IMR-90 (cell line): Measurements from ENCODE around the gene HHATL. TPM values are rescaled to one million over a fixed set of nuclear protein-coding genes. Genes with fewer than 3 reads are reported as not detected.

Experiments
- ATAC-seq: fragments of 200-7000 bp; cut with Tn5 transposase; 2 replicates; pipeline ENCODE4 v1.9.1; 2020; ENCODE audit warnings: low read depth, mild to moderate bottlenecking, moderate library complexity
- BruUV-seq: library from RNA; stranded (reverse); fragments of 400-500 nt; replicated peaks from 2 replicates; lab custom pipeline; 2021; lab: Mats Ljungman, UMichigan
- CTCF ChIA-PET: fragments of 300-600 bp; formaldehyde crosslinking; extraction: SDS; loops from one replicate; lab custom pipeline; 2021; ENCODE audit warnings: antibody characterized with exemption; lab: Yijun Ruan, JAX
- POLR2A ChIA-PET: fragments of 300-600 bp; sonication (Branson Sonifier 250); formaldehyde crosslinking; loops from one replicate; lab custom pipeline; 2022; ENCODE audit warnings: antibody characterized with exemption; ENCODE audit not compliant: unreplicated experiment; lab: Charles Lee
- DNase-seq: peaks from one replicate; pipeline ENCODE4 v3.0.0; 2013
- H2AFZ ChIP-seq: replicated peaks from 2 replicates; pipeline ENCODE3; 2013; ENCODE audit warnings: low read length, mild to moderate bottlenecking; ENCODE audit not compliant: poor library complexity
- H2AK5ac ChIP-seq: 2 replicates; pipeline ENCODE4 v1.6.1; 2013; ENCODE audit warnings: low read depth, low read length, inconsistent platforms
- H2AK9ac ChIP-seq: replicated peaks from 2 replicates; pipeline ENCODE3; 2013; ENCODE audit warnings: mild to moderate bottlenecking, low read depth, low read length, moderate library complexity; ENCODE audit not compliant: poor library complexity
- H2BK120ac ChIP-seq: 2 replicates; pipeline ENCODE4 v1.6.1; 2013; ENCODE audit warnings: low read depth, low read length, inconsistent platforms
- H2BK15ac ChIP-seq: 3 replicates; pipeline ENCODE4 v1.6.1; 2013; ENCODE audit warnings: low read depth, low read length, inconsistent platforms
- H2BK20ac ChIP-seq: 2 replicates; pipeline ENCODE4 v1.6.1; 2013; ENCODE audit warnings: low read depth, mild to moderate bottlenecking, inconsistent platforms, low read length, moderate library complexity
- H2BK5ac ChIP-seq: 2 replicates; pipeline ENCODE4 v1.6.1; 2013; ENCODE audit warnings: mild to moderate bottlenecking, low read depth, low read length, inconsistent platforms; ENCODE audit not compliant: poor library complexity, severe bottlenecking
- H3K14ac ChIP-seq: replicated peaks from 2 replicates; pipeline ENCODE4 v1.6.1; 2013; ENCODE audit warnings: low read depth, low read length, inconsistent platforms
- H3K18ac ChIP-seq: 2 replicates; pipeline ENCODE4 v1.6.1; 2013; ENCODE audit warnings: low read depth, low read length, control low read depth
- H3K23ac ChIP-seq: 2 replicates; pipeline ENCODE4 v1.6.1; 2013; ENCODE audit warnings: low read depth, low read length, inconsistent platforms
- H3K27ac ChIP-seq: 2 replicates; pipeline ENCODE4 v1.5.1; 2013; ENCODE audit warnings: mild to moderate bottlenecking, control low read depth, low read length; ENCODE audit not compliant: insufficient read depth
- H3K27me3 ChIP-seq: 2 replicates; pipeline ENCODE4 v1.6.1; 2013; ENCODE audit warnings: low read length; ENCODE audit not compliant: control insufficient read depth, insufficient read depth
- H3K36me3 ChIP-seq: 2 replicates; pipeline ENCODE4 v1.6.1; 2013; ENCODE audit warnings: low read length, mixed read lengths; ENCODE audit not compliant: control insufficient read depth, insufficient read depth
- H3K4ac ChIP-seq: 2 replicates; pipeline ENCODE4 v1.6.1; 2013; ENCODE audit warnings: low read depth, low read length, inconsistent platforms
- H3K4me1 ChIP-seq: 2 replicates; pipeline ENCODE4 v1.6.1; 2013; ENCODE audit warnings: low read length, mixed read lengths; ENCODE audit not compliant: control insufficient read depth, insufficient read depth
- H3K4me2 ChIP-seq: 2 replicates; pipeline ENCODE4 v1.6.1; 2013; ENCODE audit warnings: low read depth, mild to moderate bottlenecking, control low read depth, low read length, moderate library complexity
- H3K4me3 ChIP-seq: 2 replicates; pipeline ENCODE4 v1.5.1; 2013; ENCODE audit warnings: low read depth, mild to moderate bottlenecking, control low read depth, low read length, moderate library complexity; ENCODE audit not compliant: insufficient read depth
- H3K56ac ChIP-seq: 2 replicates; pipeline ENCODE4 v1.6.1; 2013; ENCODE audit warnings: low read length, inconsistent platforms; ENCODE audit not compliant: insufficient read depth; ENCODE audit errors: extremely low read depth
- H3K79me1 ChIP-seq, 2 experiments: 2 replicates each; pipeline ENCODE4 v1.6.1; 2013; ENCODE audit warnings: low read length in 2 of 2, inconsistent platforms in 1 of 2, low read depth in 1 of 2
- H3K9ac ChIP-seq: 2 replicates; pipeline ENCODE4 v1.6.1; 2013; ENCODE audit warnings: low read depth, low read length, control low read depth
- H3K9me1 ChIP-seq: 2 replicates; pipeline ENCODE4 v1.6.1; 2013; ENCODE audit warnings: low read length, inconsistent platforms; ENCODE audit not compliant: insufficient read depth
- H3K9me3 ChIP-seq: 2 replicates; pipeline ENCODE4 v1.6.1; 2013; ENCODE audit warnings: low read length; ENCODE audit not compliant: control insufficient read depth, insufficient read depth
- H4K20me1 ChIP-seq: 2 replicates; pipeline ENCODE4 v1.6.1; 2013; ENCODE audit warnings: low read length, inconsistent platforms; ENCODE audit not compliant: insufficient read depth
- H4K5ac ChIP-seq: 2 replicates; pipeline ENCODE4 v1.6.1; 2013; ENCODE audit warnings: mild to moderate bottlenecking, low read depth, low read length, control low read depth
- H4K8ac ChIP-seq, 2 experiments: 2 replicates each; pipeline ENCODE4 v1.6.1; 2013; ENCODE audit warnings: low read depth in 2 of 2, low read length in 2 of 2, control low read depth in 1 of 2, inconsistent platforms in 1 of 2
- H4K91ac ChIP-seq: 2 replicates; pipeline ENCODE4 v1.6.1; 2013; ENCODE audit warnings: low read depth, low read length, inconsistent platforms; ENCODE audit not compliant: insufficient read depth
- CEBPB ChIP-seq: IDR thresholded peaks from 2 replicates; pipeline ENCODE4 v1.6.1; 2012; ENCODE audit warnings: low read depth, low read length, improper control_type of control experiment
- FOS ChIP-seq: fragments of 150-350 bp; IDR thresholded peaks from 2 replicates; pipeline ENCODE4 v1.6.1; 2016; ENCODE audit warnings: low read depth, low read length
- NFE2L2 ChIP-seq: fragments of 150-350 bp; IDR thresholded peaks from 2 replicates; pipeline ENCODE4 v1.6.1; 2016; ENCODE audit warnings: low read depth, mild to moderate bottlenecking, low read length
- POLR2A ChIP-seq: IDR thresholded peaks from 2 replicates; pipeline ENCODE4 v1.6.1; 2012; ENCODE audit warnings: mild to moderate bottlenecking, low read depth, low read length
- RAD21 ChIP-seq: IDR thresholded peaks from 2 replicates; pipeline ENCODE4 v1.6.1; 2012; ENCODE audit warnings: low read length, improper control_type of control experiment
- WGBS, 2 experiments: methylation state at CpG; one replicate each; pipeline versions ENCODE4 v1.1.5 to v1.1.7; 2013; ENCODE audit warnings: missing lambda C conversion rate in 2 of 2; ENCODE audit not compliant: insufficient read length in 1 of 2; ENCODE audit errors: extremely low coverage in 2 of 2; 5-methylcytosine and 5-hydroxymethylcytosine counted together
- dilution Hi-C: fragments of 300-500 bp; cut with HindIII; formaldehyde crosslinking; loops from one replicate; pipeline ENCODE4 v1.14.3; 2018; ENCODE audit warnings: low sequenced_read_pairs; ENCODE audit not compliant: unreplicated experiment
- in situ Hi-C: fragments of 300-500 bp; cut with MboI; formaldehyde crosslinking; loops from 3 replicates; pipeline ENCODE4 v1.14.3; 2019; ENCODE audit warnings: low sequenced_read_pairs, inconsistent platforms, mixed read lengths
- intact Hi-C: fragments of 100-400 bp; cut with micrococcal nuclease; formaldehyde crosslinking; loops from 2 replicates; pipeline ENCODE4 v1.10.0; 2022
- polyA plus RNA-seq, 3 experiments: library from polyadenylated mRNA; depleted of rRNA; stranded (reverse); fragments of >200 nt; gene quantifications; 2 replicates each; pipeline ENCODE4 v1.2.3, GENCODE V29; 2012; ENCODE audit warnings: low replicate concordance in 1 of 3
- total RNA-seq: library from RNA; depleted of rRNA; stranded (reverse); fragments of >200 nt; gene quantifications from 2 replicates; pipeline ENCODE4 v1.2.3, GENCODE V29; 2012
- TF ChIP-seq, protein P1 (sequence below): fragments of 150-350 bp; IDR thresholded peaks from 2 replicates; pipeline ENCODE4 v1.6.1; 2016; ENCODE audit warnings: low read depth, mild to moderate bottlenecking, low read length, moderate library complexity, borderline replicate concordance
- TF ChIP-seq, protein P2 (sequence below): conservative IDR thresholded peaks from 2 replicates; pipeline ENCODE4 v1.5.1; 2012; ENCODE audit warnings: mild to moderate bottlenecking, low read depth, low read length, improper control_type of control experiment
- TF ChIP-seq, protein P3 (sequence below): fragments of 150-350 bp; IDR thresholded peaks from 2 replicates; pipeline ENCODE4 v1.6.1; 2017; ENCODE audit warnings: mild to moderate bottlenecking, antibody characterized with exemption, low read length, low read depth

The HHATL gene
- total and polyA plus RNA-seq, 2 of the 4 experiments (the other 2 are of a cell fraction): not detected

DNA sequence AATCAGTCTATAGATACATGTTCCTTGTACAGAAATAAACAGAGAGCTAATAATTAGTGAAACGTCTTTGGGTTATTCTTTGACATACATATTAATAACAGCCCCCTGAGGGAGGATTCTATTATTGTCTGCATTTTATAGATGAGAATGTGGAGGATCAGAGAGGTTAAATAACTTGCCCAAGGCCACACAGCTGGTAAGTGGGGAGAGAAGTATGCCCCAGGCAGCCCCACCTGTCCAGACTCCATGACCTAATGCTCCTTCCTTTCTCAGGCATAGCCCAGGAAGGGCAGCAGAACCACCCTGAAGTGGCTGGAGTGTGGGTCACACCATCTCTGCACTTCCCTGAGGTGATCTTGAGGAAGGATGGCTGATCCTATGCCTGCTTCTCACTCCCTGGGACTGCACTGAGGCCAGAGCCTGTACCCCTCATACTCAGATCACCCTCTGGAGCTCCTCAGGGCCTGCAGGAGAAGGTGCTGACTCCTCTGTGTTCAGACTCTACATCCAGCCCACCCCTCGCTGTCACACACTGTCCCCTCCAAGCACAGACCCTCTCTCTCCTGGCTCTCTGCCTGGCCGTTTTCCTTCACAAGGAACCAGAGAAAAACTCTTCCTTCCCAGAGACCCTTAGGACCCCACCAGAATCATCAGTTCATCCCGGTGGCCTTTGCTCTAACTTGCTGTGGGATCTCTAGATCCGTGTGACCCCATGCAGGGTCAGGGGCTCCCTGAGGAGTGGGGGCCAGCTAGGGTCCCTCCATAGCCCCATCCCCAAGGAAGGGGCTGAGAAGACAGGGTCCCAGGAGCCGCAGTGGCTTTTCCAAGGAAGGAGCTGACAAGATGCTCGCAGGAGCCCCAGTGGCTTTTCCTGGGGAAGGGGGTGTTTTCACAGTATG is 4.4 kb upstream of the HHATL start:
- CTCF ChIA-PET: no interaction called here
- POLR2A ChIA-PET: no interaction called here
- Histone ChIP-seq H3K4me3 (no peak overlapping the region), H4K20me1 (no peaks in the 10 kb centered on the region; the same call in 1 of the 2 replicates), H3K4ac (no peak overlapping the region), H3K56ac (no peak overlapping the region), H2AK9ac (no peak overlapping the region), H4K91ac (no peak overlapping the region), H3K27me3 (peaks cover 61% of the 10 kb centered on the region), H3K14ac (no peak overlapping the region), H4K8ac (no peak overlapping the region), H3K4me1 (no peaks in the 10 kb centered on the region), H2BK120ac (no peak overlapping the region), H3K9me1 (no peaks in the 10 kb centered on the region; the same call in 1 of the 2 replicates), H3K18ac (no peak overlapping the region), H2AK5ac (no peak overlapping the region), H3K79me1 (no peaks in the 10 kb centered on the region), H3K27ac (no peak overlapping the region), H3K9ac (no peak overlapping the region), H4K5ac (no peak overlapping the region), H2BK15ac (no peak overlapping the region), H3K9me3 (no peaks in the 10 kb centered on the region), H3K23ac (no peak overlapping the region; the same call in 1 of the 2 replicates), H3K4me2 (no peak overlapping the region), H3K36me3 (no peaks in the 10 kb centered on the region), H2BK5ac (no peak overlapping the region), H2AFZ (no peak overlapping the region), H2BK20ac (no peak overlapping the region)
- ATAC-seq (no peak), DNase-seq (no peak)
- in situ Hi-C loops: no loop called here
- no peak for TF ChIP-seq POLR2A
- no peak for TF ChIP-seq NFE2L2
- TF ChIP-seq RAD21: no peak
- TF ChIP-seq FOS: no peak
- TF ChIP-seq, protein P1, sequence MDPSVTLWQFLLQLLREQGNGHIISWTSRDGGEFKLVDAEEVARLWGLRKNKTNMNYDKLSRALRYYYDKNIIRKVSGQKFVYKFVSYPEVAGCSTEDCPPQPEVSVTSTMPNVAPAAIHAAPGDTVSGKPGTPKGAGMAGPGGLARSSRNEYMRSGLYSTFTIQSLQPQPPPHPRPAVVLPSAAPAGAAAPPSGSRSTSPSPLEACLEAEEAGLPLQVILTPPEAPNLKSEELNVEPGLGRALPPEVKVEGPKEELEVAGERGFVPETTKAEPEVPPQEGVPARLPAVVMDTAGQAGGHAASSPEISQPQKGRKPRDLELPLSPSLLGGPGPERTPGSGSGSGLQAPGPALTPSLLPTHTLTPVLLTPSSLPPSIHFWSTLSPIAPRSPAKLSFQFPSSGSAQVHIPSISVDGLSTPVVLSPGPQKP: no peak
- TF ChIP-seq, protein P2, sequence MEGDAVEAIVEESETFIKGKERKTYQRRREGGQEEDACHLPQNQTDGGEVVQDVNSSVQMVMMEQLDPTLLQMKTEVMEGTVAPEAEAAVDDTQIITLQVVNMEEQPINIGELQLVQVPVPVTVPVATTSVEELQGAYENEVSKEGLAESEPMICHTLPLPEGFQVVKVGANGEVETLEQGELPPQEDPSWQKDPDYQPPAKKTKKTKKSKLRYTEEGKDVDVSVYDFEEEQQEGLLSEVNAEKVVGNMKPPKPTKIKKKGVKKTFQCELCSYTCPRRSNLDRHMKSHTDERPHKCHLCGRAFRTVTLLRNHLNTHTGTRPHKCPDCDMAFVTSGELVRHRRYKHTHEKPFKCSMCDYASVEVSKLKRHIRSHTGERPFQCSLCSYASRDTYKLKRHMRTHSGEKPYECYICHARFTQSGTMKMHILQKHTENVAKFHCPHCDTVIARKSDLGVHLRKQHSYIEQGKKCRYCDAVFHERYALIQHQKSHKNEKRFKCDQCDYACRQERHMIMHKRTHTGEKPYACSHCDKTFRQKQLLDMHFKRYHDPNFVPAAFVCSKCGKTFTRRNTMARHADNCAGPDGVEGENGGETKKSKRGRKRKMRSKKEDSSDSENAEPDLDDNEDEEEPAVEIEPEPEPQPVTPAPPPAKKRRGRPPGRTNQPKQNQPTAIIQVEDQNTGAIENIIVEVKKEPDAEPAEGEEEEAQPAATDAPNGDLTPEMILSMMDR: no peak
- TF ChIP-seq CEBPB: no peak
- TF ChIP-seq, protein P3, sequence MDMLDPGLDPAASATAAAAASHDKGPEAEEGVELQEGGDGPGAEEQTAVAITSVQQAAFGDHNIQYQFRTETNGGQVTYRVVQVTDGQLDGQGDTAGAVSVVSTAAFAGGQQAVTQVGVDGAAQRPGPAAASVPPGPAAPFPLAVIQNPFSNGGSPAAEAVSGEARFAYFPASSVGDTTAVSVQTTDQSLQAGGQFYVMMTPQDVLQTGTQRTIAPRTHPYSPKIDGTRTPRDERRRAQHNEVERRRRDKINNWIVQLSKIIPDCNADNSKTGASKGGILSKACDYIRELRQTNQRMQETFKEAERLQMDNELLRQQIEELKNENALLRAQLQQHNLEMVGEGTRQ: no peak
- no CpG with 5 or more reads among the region's 7 CpGs for WGBS, 2 experiments
- BruUV-seq: no TSS peak
- dilution Hi-C loops: no loop called here
- intact Hi-C loops: no loop called here
